Activated CD8-positive, alpha-beta T cell treated with anti-CD3 and anti-CD28 coated beads, Interleukin-2, amount 10 ng/mL, durations not matched to agents 7 days and 5 days (primary cell): ENCODE data around the gene ERGIC1. TPM values are rescaled to one million over a fixed set of nuclear protein-coding genes. Genes with fewer than 3 reads are reported as not detected.

ENCODE experiments used
- ATAC-seq: fragments of 150-1000 bp; cut with Tn5 transposase; one replicate; pipeline ENCODE4 v1.10.0; 2021; ENCODE audit warnings: moderate library complexity
- CTCF ChIA-PET: fragments of 350-600 bp; sonication (Branson Sonifier 250); formaldehyde crosslinking; loops from one replicate; lab custom pipeline; 2021; ENCODE audit warnings: antibody characterized with exemption; lab: Charles Lee
- POLR2A ChIA-PET: fragments of 350-600 bp; sonication (Branson Sonifier 250); formaldehyde crosslinking; loops from one replicate; lab custom pipeline; 2021; ENCODE audit warnings: antibody characterized with exemption; lab: Charles Lee
- DNase-seq: peaks from one replicate; pipeline ENCODE4 v3.0.0-alpha.2; 2020
- H3K27ac Mint-ChIP-seq: one replicate; pipeline ENCODE4 v1.8.0; 2021; ENCODE audit warnings: mild to moderate bottlenecking, mixed read lengths
- H3K27me3 Mint-ChIP-seq: one replicate; pipeline ENCODE4 v1.8.0; 2021; ENCODE audit warnings: low read depth, mixed read lengths
- H3K36me3 Mint-ChIP-seq: one replicate; pipeline ENCODE4 v1.8.0; 2021; ENCODE audit warnings: low read depth, mixed read lengths
- H3K4me1 Mint-ChIP-seq: one replicate; pipeline ENCODE4 v1.8.0; 2021; ENCODE audit warnings: low read depth, mixed read lengths
- H3K4me3 Mint-ChIP-seq: one replicate; pipeline ENCODE4 v1.8.0; 2021; ENCODE audit warnings: mild to moderate bottlenecking, mixed read lengths
- H3K9me3 Mint-ChIP-seq: one replicate; pipeline ENCODE4 v1.8.0; 2022; ENCODE audit warnings: mixed read lengths; ENCODE audit not compliant: insufficient read depth
- total RNA-seq, 2 experiments: library from RNA; stranded (reverse); gene quantifications; one replicate each; pipeline ENCODE4 v1.2.3, GENCODE V29; 2021

ERGIC1 gene
- total RNA-seq, 2 experiments from 2014 or later: 50.4 to 52.7 TPM

DNA sequence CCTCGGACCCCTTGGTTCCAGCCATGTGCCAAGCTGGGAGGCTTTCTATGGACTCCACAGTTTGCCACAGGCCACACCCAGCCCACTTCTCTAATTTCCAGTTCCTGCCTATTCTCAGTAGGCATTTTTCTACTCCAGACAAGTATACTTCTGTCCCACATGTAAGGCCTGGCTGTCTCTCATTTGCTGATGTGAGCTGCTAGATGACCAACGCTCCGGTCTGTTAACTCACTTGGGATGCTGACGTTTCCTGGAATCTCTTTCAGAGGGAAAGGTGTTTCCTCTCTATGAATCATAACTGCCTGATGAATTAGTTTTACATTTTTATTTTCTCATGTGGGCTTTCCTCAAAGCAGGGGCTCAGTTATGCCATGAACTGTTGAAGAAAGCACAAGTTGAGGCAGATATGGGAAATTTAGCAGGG is 36.3 kb downstream of the ERGIC1 start:
- CTCF ChIA-PET: interaction anchor here (1.0 kb wide), 1 partner anchor 157 kb away, joined by 4 read pairs; no protein-coding TSS in a partner anchor
- POLR2A ChIA-PET: no interaction called here
- DNase-seq (no peak), ATAC-seq (no peak)
- Mint-ChIP-seq H3K36me3 (no peaks in the 10 kb centered on the region), H3K4me1 (peaks cover 20% of the 10 kb centered on the region), H3K27ac (no peak overlapping the region), H3K4me3 (no peak overlapping the region), H3K27me3 (no peaks in the 10 kb centered on the region), H3K9me3 (no peaks in the 10 kb centered on the region)

DNA sequence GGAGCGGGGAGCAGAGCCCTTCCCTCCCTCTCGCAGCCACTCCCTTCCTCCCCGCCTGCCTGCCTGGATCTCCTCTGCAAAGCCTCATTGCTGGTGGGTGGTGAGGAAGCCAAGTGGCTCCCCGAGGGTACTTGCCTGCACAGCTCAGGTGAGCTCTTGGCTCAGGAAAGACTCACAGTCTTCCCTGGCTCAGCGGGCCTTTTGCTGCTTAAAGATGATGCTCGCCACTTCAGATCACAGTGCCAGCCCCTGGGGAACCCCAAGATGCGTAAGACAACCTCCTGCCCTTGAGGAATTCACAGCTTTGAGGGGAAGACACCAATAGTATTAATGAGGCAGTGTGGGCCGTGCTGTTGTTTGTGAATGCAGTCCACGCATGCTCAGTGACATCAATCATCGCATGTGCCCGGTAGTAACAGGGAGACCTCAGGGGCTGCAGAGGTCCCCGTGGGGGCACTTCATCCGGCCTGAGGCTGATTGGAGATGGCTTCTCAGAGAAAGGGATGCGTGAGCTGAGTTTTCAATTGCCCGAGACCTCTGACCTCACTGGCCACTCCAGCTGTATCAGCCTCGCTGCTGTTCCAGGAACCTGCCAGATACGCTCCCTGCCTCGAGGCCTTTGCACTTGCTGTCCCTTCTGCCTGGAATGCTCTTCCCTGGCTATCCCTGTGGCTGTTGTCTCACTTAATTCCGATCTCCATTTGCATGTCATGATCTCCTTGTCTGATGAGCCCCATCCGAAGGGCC is 36.8 kb downstream of the ERGIC1 start:
- no peak for DNase-seq
- POLR2A ChIA-PET: no interaction called here
- no peak for ATAC-seq
- Mint-ChIP-seq H3K4me1 (peaks cover 24% of the 10 kb centered on the region), H3K36me3 (no peaks in the 10 kb centered on the region), H3K9me3 (no peaks in the 10 kb centered on the region), H3K27ac (no peak overlapping the region), H3K4me3 (no peak overlapping the region), H3K27me3 (no peaks in the 10 kb centered on the region)
- CTCF ChIA-PET: interaction anchor here (1.0 kb wide), 1 partner anchor 158 kb away, joined by 4 read pairs; no protein-coding TSS in a partner anchor

DNA sequence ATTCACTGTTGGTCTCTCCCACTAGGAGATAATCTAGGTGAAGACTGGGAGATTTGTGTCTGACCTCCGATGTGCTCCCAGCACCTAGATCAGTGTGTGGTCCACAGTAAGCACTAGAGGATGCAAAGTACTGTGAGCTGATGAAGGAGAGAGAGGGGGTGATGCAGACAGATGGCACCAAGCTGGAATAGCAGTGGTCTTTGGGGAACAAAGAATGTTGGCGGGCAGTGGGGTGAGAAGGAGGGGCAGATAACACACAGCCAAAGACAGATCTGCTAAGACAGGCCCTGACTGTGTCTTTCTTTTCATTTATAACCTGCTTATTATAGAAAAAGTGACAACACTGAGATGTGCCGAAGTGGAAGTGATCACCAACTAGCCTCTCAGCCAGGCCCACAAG is 37.5 kb downstream of the ERGIC1 start:
- Mint-ChIP-seq H3K27me3 (no peaks in the 10 kb centered on the region), H3K9me3 (no peaks in the 10 kb centered on the region), H3K4me1 (peaks cover 25% of the 10 kb centered on the region), H3K36me3 (no peaks in the 10 kb centered on the region), H3K4me3 (no peak overlapping the region), H3K27ac (no peak overlapping the region)
- ChIA-PET CTCF (no interaction called here), POLR2A (no interaction called here)
- DNase-seq: no peak
- no peak for ATAC-seq

DNA sequence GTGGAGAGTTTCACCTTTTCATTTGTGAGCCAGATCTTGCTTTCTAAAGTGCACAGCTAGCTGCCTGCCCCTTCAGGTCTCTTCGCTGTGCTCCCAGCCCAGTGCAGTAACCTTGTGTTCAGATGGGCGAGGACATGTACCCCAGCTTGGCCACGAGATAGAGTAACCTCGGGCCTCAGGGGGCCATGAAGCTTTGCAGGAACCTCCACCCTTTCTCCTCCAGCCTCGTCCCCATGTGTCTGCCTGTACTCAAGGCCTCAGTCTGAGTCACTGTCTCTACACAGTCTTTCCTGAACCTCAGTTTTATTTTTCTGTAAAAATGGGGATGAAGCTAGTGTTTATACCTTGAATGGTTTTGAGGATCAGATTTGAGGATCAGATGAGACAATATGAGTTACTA is 37.9 kb downstream of the ERGIC1 start:
- Mint-ChIP-seq H3K36me3 (no peaks in the 10 kb centered on the region), H3K9me3 (no peaks in the 10 kb centered on the region), H3K4me3 (no peak overlapping the region), H3K27me3 (no peaks in the 10 kb centered on the region), H3K27ac (peak overlapping the region; percentile 9), H3K4me1 (peaks cover 25% of the 10 kb centered on the region)
- DNase-seq: no peak
- ChIA-PET CTCF (no interaction called here), POLR2A (no interaction called here)
- ATAC-seq: no peak

DNA sequence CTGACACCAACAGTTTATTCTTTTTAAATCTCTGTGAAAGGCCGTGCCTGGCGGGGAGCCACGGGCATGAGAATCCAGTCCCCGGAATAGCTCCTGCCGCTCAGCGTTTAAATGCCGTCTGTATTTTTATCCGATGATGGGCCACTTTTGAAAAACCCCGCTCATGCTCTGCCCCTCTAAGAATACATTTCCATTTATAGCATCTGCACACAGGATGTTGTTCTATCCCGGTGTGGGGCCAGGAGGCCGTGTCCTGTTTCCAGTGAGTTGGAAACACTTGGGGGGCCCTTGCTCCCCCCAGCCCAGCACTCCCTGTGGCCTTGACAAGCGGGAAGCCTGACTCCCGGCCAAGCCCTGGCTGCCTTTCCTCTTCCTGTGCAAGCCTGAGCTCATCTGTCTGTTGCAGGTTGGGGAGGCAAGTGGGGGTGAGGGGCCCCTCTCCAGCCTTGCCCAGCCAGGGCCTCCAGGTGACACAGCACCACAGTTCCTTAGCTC is 39.0 kb downstream of the ERGIC1 start:
- ChIA-PET CTCF (interaction anchor here (0.8 to 1.6 kb wide), 2 partner anchors 9 to 101 kb away, joined by 3 to 7 read pairs; no protein-coding TSS in a partner anchor), POLR2A (no interaction called here)
- no peak overlapping the region for H3K27ac Mint-ChIP-seq
- no peak for DNase-seq
- H3K9me3 Mint-ChIP-seq: no peaks in the 10 kb centered on the region
- H3K4me1 Mint-ChIP-seq: peaks cover 21% of the 10 kb centered on the region
- H3K36me3 Mint-ChIP-seq: no peaks in the 10 kb centered on the region
- no peak overlapping the region for H3K4me3 Mint-ChIP-seq
- ATAC-seq: no peak
- H3K27me3 Mint-ChIP-seq: no peaks in the 10 kb centered on the region

DNA sequence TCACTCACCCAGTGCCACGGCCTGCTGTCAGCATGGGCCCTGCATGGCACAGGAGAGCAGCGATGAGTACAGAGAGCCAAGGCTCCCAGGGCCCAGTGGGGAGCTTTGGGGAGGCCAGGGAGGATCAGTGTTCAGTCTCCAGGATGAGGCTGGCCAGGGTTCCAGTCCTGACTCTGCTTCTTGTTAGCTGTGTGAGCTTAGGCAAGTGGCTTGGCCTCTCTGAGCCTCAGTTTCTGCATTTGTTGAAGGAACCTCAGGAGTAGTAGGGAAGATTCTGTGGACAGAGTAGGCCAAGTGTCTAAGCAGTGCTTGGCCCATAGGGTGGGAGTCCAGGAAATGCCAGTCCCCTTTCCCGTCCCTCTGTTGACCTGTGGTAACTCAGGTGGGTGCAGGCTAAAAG is 39.5 kb downstream of the ERGIC1 start:
- ATAC-seq (no peak), DNase-seq (no peak)
- H3K27me3 Mint-ChIP-seq: no peaks in the 10 kb centered on the region
- ChIA-PET POLR2A (no interaction called here), CTCF (interaction anchor here (0.8 to 1.6 kb wide), 2 partner anchors 9 to 101 kb away, joined by 3 to 7 read pairs; no protein-coding TSS in a partner anchor)
- H3K9me3 Mint-ChIP-seq: no peaks in the 10 kb centered on the region
- H3K27ac Mint-ChIP-seq: no peak overlapping the region
- no peak overlapping the region for H3K4me3 Mint-ChIP-seq
- no peaks in the 10 kb centered on the region for H3K36me3 Mint-ChIP-seq
- peaks cover 17% of the 10 kb centered on the region for H3K4me1 Mint-ChIP-seq

DNA sequence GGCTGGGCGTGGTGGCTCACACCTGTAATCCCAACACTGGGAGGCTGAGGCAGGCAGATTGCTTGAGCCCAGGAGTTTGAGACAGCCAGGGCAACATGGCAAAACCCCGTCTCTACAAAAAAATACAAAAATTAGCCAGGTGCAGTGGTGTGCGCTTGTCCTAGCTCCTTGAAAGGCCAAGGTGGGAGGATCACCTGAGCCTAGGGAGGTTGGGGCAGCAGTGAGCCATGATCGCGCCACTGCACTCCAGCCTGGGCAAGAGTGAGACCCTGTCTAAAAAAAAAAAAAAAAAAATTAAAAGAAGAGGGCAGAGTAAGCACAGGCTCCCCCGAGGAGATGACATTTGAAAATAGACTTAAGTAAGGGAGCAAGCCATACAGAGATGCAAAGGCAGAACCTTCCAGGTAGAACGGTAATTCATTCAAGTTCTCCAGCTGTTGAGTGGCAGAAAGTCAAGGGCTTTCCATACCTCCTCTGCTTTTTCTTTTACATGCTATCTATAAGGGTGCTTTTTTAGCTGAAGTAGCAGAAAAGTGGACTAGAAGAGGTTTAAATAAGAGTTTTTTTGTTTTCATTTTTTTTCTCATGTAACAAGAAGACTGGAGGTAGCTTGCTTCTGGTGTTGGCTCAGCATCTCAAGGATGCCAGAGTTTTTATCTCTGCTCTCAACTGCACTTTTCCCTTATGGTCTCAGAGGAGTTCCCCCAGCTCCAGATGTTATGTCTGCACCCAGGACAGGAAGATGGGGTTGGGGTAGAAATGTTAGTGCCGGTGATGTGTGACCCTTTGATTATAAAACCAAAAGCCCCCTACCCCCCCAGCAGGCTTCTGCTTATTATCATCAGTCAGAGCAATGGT is 40.8 kb downstream of the ERGIC1 start:
- Mint-ChIP-seq H3K4me1 (peaks cover 9% of the 10 kb centered on the region), H3K27me3 (no peaks in the 10 kb centered on the region), H3K9me3 (no peaks in the 10 kb centered on the region), H3K4me3 (no peak overlapping the region), H3K27ac (no peak overlapping the region), H3K36me3 (no peaks in the 10 kb centered on the region)
- ChIA-PET CTCF (interaction anchor here (1.1 to 1.5 kb wide), 3 partner anchors 56 to 105 kb away, joined by 3 to 4 read pairs (median 3); no protein-coding TSS in a partner anchor), POLR2A (no interaction called here)
- no peak for DNase-seq
- no peak for ATAC-seq

DNA sequence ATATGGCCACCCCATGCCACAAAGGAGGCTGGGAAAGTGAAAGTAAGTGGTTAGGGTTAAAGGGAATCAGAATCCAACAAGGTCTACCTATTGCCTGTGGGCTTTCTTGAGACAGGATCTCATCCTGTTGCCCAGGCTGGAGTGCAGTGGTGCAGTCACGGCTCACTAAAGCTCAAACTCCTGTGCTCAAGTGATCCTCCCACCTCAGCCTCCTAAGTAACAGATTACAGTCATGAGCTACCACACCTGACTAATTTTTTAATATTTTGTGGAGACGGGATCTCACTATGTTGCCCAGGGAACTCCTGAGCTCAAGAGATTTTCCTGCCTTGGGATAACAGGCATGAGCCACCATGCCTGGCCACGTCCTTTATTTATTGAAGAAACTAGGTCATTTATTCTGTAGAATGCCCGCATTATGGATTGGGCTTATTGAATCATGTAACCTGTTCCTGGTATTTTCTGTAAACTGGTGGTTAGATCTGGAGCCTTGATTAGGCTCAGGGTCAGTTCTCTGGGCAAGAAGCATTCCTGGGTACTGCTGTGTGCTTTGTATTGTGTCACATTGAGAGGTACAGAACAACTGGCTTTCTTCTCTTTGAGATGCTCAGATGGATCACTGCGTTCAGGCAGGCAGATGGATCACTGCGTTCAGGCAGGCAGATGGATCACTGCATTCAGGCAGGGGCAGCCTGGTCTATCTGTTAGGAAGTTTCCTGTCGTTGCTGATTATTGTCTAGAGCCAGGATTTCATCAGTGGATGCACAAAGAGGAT is 41.6 kb downstream of the ERGIC1 start:
- DNase-seq (no peak), ATAC-seq (peak; percentile 36)
- Mint-ChIP-seq H3K4me1 (peaks cover 9% of the 10 kb centered on the region), H3K27me3 (no peaks in the 10 kb centered on the region), H3K36me3 (no peaks in the 10 kb centered on the region), H3K27ac (no peak overlapping the region), H3K4me3 (no peak overlapping the region), H3K9me3 (no peaks in the 10 kb centered on the region)
- CTCF ChIA-PET: interaction anchor here (1.1 to 1.5 kb wide), 3 partner anchors 55 to 105 kb away, joined by 3 to 4 read pairs (median 3); no protein-coding TSS in a partner anchor
- POLR2A ChIA-PET: no interaction called here

DNA sequence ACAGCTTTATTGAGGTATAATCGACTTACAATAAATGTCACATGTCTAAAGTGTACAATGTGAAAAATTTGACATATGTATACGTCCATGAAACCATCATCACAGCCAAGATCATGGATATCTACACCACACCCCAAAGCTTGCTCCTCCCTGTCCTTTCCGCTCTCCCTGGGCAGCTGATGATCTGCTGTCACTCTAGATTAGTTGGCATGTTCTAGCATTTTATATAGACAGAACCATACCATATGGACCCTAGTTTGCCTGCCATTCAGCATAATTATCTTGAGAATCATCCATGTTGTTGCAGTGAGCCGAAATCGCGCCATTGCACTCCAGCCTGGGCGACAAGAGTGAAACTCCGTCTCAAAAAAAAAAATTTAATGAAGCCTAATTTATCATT is 42.5 kb downstream of the ERGIC1 start:
- Mint-ChIP-seq H3K4me1 (peaks cover 11% of the 10 kb centered on the region), H3K36me3 (no peaks in the 10 kb centered on the region), H3K27ac (no peak overlapping the region), H3K9me3 (no peaks in the 10 kb centered on the region), H3K27me3 (no peaks in the 10 kb centered on the region), H3K4me3 (no peak overlapping the region)
- CTCF ChIA-PET: no interaction called here
- POLR2A ChIA-PET: no interaction called here
- DNase-seq: no peak
- no peak for ATAC-seq

DNA sequence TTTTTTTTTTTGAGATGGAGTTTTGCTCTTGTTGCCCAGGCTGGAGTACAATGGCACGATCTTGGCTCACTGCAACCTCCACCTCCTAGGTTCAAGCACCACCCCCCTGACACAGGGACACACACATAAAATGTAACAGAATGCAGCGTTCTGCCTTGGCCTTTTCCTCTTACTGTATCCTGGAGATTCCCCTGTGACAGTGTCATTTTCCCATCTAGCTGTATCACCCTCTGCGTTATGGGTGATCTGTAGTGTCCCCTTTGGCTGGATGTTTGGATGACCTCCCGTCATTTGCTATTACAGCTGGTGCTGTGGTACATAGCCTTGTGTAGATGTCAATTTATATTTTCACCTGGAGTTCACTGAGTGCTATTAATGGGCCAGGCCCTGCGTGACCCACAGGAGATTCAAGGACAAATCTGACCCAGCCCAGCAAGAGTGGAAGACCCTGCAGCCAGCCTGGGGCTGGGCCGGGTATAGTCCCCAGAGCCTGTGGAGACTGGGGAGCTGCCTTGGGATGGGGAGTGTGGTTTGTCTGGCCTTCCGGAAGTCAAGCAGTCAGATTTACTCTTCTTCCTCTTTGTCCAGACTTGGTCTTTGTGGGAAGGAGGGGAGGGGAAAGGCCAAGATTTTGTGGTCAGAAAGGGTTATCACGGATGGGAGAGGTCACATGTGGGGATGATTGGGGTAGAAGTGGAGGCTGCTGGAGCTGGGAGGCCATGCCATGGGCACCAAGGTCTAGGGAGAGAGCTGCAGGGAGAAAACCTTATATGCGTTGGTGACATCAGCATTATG is 43.6 kb downstream of the ERGIC1 start:
- no peak for ATAC-seq
- CTCF ChIA-PET: no interaction called here
- POLR2A ChIA-PET: interaction anchor here (0.5 kb wide), 1 partner anchor 107 kb away, joined by 4 read pairs; the partner anchor contains the start of gene DUSP1
- Mint-ChIP-seq H3K27me3 (no peaks in the 10 kb centered on the region), H3K9me3 (no peaks in the 10 kb centered on the region), H3K4me3 (no peak overlapping the region), H3K4me1 (peaks cover 18% of the 10 kb centered on the region), H3K27ac (no peak overlapping the region), H3K36me3 (peaks cover 2% of the 10 kb centered on the region)
- DNase-seq: no peak

DNA sequence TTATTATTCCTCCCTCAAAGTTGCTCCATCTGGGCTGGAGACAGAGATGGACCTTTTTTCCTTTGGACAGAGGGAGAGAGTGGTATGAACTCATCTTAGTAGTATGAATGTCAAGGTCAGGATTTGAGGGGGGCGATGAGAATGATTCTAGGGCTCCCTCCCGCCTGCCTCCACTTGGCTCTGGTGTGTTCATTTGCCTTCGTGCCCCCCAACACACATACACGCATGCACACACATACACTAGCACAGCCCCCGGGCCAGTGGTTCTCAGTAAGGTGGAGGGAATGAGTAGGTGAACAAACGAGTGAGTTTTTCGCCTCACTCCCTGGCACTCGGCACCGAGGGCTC is 44.5 kb downstream of the ERGIC1 start:
- Mint-ChIP-seq H3K4me3 (no peak overlapping the region), H3K4me1 (peaks cover 18% of the 10 kb centered on the region), H3K9me3 (no peaks in the 10 kb centered on the region), H3K36me3 (peaks cover 7% of the 10 kb centered on the region), H3K27me3 (no peaks in the 10 kb centered on the region), H3K27ac (no peak overlapping the region)
- POLR2A ChIA-PET: no interaction called here
- ATAC-seq: no peak
- CTCF ChIA-PET: no interaction called here
- DNase-seq: no peak
